Stimulated activated CD4-positive, alpha-beta T cell treated with anti-CD3 and anti-CD28 coated beads, Interleukin-15, amount 100 ng/mL, for 48 hours (primary cell): ENCODE measurements around the gene NEGR1.

Experiments used
- DNase-seq, 2 donors: peaks; one replicate each; pipeline ENCODE4 v3.0.0-alpha.2; 2020; ENCODE audit warnings: low read depth in 2 of 2

Gene NEGR1

DNA sequence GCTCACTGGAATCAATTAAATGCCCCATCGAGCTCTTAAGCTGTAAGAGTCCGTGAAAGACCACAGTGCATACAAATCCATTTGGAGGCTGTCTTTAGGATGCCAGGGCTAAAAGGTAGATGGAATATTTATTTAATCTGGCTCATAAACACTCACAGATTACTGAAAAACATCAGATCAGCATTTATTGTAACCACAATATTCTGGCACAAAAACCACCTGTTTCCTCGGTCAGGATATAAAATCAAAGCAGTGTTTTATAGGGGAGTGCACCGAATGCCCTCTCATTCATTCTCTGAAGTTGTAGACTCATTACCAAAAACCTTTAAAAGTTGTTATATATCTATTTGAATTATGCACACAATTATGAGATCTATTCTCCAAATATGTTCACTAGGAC, 500.9 kb downstream of the NEGR1 start:
- no peak for DNase-seq

- DNase-seq: no peak
Measured at GRCh38 chr1:71780681-71781080, 501.7 kb downstream of the NEGR1 start.

DNA sequence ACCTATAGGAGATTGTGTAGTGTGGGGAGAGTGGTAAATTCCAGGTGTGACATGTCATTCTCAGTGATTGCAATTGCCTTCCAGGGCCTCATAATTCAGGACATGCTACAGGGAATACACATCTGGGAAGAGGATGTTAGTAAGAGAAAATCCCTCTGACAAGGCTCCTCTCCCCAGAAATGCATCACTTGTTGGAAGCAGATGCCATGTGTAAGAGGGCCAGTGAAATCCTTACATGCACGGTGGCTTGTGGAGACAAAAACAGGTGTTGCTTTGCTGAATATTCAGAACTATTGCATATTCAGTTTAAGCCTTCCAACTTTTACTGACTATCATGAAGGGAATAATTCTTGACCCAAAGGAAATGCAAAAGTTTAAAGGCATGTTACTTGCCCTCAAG, 503.4 kb downstream of the NEGR1 start:
- DNase-seq: no peak

GRCh38 chr1:71777094-71777493, 505.2 kb downstream of the NEGR1 start:
- DNase-seq: no peak

GRCh38 chr1:71774705-71775104, 507.6 kb downstream of the NEGR1 start:
- DNase-seq: no peak

- no peak for DNase-seq
Measured at GRCh38 chr1:71770121-71770520, 512.2 kb downstream of the NEGR1 start.

DNA sequence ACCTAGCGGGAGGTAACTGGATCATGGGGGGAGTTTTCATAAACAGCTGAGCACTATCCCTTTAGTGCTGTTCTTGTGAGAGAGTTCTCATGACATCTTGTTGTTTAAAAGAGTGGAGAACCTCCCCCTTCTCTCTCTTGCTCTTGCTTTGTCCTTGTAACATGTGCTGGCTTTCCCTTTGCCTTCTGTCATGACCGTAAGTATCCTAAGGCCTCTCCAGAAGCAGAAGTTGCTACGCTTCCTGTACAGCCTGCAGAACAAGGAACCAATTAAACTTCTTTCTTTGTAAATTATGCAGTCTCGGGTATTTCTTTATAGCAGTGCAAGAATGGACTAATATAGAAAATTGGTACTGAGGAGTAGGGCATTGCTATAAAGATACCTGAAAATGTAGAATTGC, 515.6 kb downstream of the NEGR1 start:
- DNase-seq: no peak

DNA sequence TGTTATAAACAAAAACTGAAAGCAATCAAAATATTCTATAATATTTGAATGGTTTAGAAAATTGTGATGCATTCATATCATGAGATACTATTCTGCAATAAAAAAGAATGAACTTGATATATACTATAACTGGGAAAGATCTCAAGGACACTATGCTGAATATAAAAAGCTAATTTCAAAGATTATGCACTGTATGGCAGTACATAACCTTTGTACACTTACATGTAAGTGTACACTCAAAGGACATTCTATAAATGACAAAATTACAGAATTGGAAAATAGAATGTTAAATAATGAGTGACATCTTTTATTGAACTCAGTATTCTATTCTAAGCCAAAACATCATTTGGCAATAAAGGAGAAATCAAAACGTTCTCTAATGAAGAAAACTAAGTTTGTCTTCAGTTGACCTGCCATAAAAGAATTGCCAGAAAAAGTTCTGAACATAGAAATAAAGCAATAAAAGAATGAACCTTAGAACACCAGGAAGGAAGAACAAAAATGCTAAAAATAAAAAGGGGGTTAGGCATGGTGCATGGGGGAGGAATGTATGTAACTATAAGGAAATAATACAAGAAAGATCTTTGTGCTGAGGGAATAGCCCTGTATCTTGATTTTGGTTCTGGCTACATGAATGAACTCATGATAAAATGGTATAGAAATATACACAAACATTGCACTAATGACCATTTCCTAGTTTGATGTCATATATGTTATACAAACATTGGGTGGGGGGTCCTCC, 519.7 kb downstream of the NEGR1 start:
- no peak for DNase-seq

GRCh38 chr1:71755441-71755840, 526.9 kb downstream of the NEGR1 start:
- DNase-seq: no peak

DNA sequence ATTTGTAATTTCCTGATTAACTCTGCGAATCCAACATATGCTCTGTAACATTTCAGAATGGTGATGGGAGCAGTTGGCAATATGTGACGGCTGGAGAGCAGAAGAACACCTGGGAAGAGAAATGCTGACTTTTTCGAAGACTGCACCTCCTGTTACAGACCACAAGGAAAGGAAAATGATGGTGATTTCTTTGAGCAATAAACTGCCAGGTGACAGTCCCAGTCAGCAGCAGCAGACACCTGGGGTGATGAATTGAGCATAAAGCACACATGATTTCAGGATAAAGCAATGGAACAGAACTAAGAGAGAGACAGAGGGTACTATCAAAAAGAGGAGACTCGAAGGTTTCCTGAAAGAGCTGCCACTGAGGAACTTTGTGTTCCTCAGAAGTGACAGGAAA, 528.6 kb downstream of the NEGR1 start:
- DNase-seq: no peak

- no peak for DNase-seq
Measured at GRCh38 chr1:71745326-71745725, 537.0 kb downstream of the NEGR1 start.

- no peak for DNase-seq
Measured at GRCh38 chr1:71743862-71744261, 538.5 kb downstream of the NEGR1 start.

DNA sequence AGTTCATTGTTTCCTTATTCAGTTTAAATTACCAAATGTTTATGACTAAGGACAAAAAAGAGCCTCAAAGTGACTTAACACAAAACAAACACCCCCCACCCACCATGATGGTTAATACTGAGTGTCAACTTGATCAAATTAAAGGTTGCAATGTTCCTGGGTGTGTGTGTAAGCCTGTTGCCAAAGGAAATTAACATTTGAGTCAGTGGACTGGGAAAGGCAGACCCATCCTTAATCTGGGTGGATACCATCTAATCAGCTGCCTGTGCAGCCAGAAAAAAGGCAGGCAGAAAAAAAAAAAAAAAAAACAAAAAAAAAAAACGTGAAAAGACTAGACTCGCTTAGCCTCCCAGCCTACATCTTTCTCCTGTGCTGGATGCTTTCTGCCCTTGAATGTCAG, 543.4 kb downstream of the NEGR1 start:
- no peak for DNase-seq

DNA sequence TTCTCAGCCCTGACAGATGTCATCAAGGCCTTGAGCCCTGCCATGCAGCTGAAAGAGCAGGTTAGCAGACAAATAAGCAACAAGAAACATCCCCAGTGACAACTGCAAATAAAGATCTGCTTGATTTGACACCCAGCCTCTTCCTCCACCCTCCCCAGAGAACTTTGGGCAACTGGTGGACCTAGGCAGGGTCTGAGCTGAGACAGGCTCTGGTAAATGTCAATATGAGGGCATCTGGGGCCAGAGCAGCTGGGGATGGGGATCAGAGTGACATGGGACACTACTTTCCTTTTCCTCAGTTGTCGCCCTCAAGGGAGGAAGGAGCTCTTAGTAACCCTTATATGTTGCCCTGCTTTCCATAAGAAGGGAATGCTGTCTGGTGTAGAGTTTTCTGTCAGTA, 544.1 kb downstream of the NEGR1 start:
- DNase-seq: no peak

DNA sequence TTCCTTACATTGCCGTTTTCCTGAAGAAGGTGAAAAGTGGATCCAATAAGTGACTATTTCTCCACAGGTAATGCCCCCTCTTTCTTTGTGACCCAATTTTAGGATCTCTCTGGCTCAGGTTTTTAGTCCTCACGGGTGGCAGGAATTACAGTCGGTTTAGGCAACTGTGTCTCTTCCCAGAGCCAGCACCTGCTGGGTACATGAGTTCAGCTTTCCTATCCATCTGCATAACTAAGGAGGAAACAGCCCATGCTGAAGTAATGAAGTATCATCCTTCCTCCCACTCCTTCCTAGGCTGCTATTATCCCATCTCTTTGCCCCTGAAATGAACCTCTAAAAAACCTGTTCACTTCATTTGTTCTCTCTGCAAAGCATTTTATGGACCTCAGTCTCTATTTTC, 544.6 kb downstream of the NEGR1 start:
- no peak for DNase-seq

GRCh38 chr1:71733121-71733520, 549.2 kb downstream of the NEGR1 start:
- DNase-seq: no peak

GRCh38 chr1:71721532-71721931, 560.8 kb downstream of the NEGR1 start:
- DNase-seq: no peak

DNA sequence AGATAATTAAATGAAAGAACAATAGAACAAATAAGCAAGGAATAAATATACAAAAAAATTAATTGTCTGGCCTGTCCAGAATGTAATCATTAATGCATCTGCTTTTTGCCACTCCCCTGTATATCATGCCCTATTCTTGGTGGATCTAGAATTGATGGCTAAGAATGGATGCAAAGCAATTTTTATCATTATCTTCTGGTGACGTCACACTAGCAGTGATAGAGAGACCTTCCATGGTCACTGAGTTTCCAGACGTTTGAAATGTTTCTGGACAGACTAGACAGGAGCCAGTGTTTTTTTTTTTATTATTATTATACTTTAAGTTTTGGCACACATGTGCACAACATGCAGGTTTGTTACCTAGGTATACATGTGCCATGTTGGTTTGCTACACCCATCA, 563.0 kb downstream of the NEGR1 start:
- no peak for DNase-seq

- DNase-seq: no peak
Measured at GRCh38 chr1:71717186-71717585, 565.2 kb downstream of the NEGR1 start.

DNA sequence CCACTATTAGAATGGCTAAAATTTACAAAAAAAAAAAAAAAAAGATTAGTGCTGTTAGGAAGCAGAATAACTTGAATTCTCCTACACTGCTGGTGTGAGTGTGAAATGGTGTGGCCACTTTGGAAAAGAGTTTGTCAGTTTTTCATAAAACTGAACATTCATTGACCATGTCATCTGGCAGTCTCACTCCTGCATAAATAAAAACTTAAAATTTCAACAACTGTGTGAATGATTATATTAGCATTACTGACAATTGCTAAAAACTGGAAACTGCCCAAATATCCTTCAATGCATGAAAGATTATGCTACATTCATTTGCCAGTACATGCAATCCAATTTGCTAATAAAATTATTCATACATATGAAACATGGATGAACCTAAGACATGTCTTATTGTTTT, 570.9 kb downstream of the NEGR1 start:
- DNase-seq: no peak

DNA sequence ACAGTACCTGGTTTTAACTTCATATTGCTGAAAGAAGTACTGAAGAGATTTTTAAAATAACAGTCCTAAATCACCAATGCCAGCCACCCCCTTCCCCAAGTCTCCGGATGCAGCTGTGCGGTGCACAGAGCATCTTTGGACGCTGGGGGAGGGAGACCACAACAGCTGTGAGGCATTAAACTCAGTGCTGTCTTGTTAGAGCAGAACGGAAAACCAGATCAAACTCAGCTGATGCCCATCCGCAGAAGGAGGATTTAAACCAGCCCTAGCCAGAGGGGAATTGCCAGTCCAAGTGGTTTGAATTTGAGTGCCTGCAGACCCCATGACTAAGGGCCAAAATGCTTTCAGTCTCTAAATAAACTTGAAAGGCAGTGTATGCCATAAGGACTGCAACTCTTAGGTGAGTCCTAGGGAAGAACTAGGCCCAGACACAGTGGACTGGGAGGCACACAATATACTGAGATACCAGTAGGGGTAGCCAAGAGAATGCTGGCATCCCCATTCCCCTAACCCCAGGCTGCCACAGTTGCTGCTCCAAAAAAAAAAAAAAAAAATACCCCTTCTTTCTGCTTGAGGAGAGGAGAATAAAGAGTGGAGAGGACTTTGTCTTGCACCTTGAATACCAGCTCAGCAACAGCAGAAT, 576.2 kb downstream of the NEGR1 start:
- DNase-seq: no peak

GRCh38 chr1:71698186-71698585, 584.2 kb downstream of the NEGR1 start:
- no peak for DNase-seq

DNA sequence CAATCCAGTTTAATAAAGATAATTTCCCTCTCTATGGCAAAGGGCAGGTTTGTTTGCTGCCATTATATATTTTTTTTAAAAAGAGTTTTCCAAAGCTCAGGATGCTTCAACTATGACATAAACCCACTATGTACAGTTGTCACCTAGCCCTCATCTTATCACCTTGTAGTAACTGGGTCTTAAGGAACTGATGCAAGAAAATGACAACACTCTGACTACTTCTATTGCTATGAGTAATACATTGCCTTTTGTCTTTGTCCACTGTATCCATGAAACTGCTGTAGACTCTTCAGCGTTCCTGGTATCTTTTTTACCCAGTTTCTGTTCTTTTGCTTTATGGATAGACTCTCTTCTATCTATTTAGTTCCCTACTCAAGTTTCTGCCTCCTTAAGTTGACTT, 586.5 kb downstream of the NEGR1 start:
- no peak for DNase-seq

- no peak for DNase-seq
Measured at GRCh38 chr1:71695084-71695483, 587.3 kb downstream of the NEGR1 start.
